H9 (cell line): Measurements from ENCODE around the gene CAMTA1. TPM values are rescaled to one million over a fixed set of nuclear protein-coding genes. Genes with fewer than 3 reads are reported as not detected.

Source experiments
- DNase-seq: peaks from one replicate; pipeline ENCODE4 v3.0.0-alpha.2; 2017
- H2AFZ ChIP-seq: one replicate; pipeline ENCODE4 v1.6.1; 2013; ENCODE audit warnings: mild to moderate bottlenecking, low read length, control low read depth, moderate library complexity
- H2AK5ac ChIP-seq: 2 replicates; pipeline ENCODE4 v1.6.1; 2013; ENCODE audit warnings: low read length, control low read depth, mixed read lengths; ENCODE audit not compliant: insufficient read length
- H2BK120ac ChIP-seq: one replicate; pipeline ENCODE4 v1.6.1; 2013; ENCODE audit warnings: low read depth, mild to moderate bottlenecking, low read length, control low read depth, inconsistent platforms; ENCODE audit not compliant: poor library complexity, severe bottlenecking
- H2BK12ac ChIP-seq: 2 replicates; pipeline ENCODE4 v1.6.1; 2013; ENCODE audit warnings: low read length, control low read depth, mixed read lengths, low read depth; ENCODE audit not compliant: insufficient read length
- H2BK15ac ChIP-seq: 2 replicates; pipeline ENCODE4 v1.6.1; 2013; ENCODE audit warnings: low read depth, low read length, control low read depth
- H2BK20ac ChIP-seq: one replicate; pipeline ENCODE4 v1.6.1; 2013; ENCODE audit warnings: low read depth, mild to moderate bottlenecking, low read length, control low read depth, inconsistent platforms; ENCODE audit not compliant: poor library complexity, severe bottlenecking
- H2BK5ac ChIP-seq: 2 replicates; pipeline ENCODE4 v1.6.1; 2013; ENCODE audit warnings: low read length, control low read depth, mixed read lengths; ENCODE audit not compliant: insufficient read length
- H3K14ac ChIP-seq: 2 replicates; pipeline ENCODE4 v1.6.1; 2013; ENCODE audit warnings: low read length, control low read depth; ENCODE audit not compliant: insufficient read depth
- H3K18ac ChIP-seq: 2 replicates; pipeline ENCODE4 v1.6.1; 2013; ENCODE audit warnings: low read depth, mild to moderate bottlenecking, mixed read lengths, low read length, control low read depth; ENCODE audit not compliant: insufficient read length
- H3K23ac ChIP-seq: 2 replicates; pipeline ENCODE4 v1.6.1; 2013; ENCODE audit warnings: low read length, control low read depth, mixed read lengths, low read depth; ENCODE audit not compliant: insufficient read length
- H3K23me2 ChIP-seq: 2 replicates; pipeline ENCODE4 v1.6.1; 2013; ENCODE audit warnings: low read depth, mild to moderate bottlenecking, mixed read lengths, low read length, control low read depth; ENCODE audit not compliant: insufficient read length, poor library complexity, severe bottlenecking
- H3K27ac ChIP-seq: 2 replicates; pipeline ENCODE4 v1.5.1; 2013; ENCODE audit warnings: low read length, control low read depth, mixed read lengths, low read depth; ENCODE audit not compliant: insufficient read length
- H3K27me3 ChIP-seq: 2 replicates; pipeline ENCODE4 v1.6.1; 2013; ENCODE audit warnings: low read length, control low read depth, inconsistent platforms; ENCODE audit not compliant: insufficient read depth
- H3K4ac ChIP-seq: 2 replicates; pipeline ENCODE4 v1.6.1; 2013; ENCODE audit warnings: low read depth, mild to moderate bottlenecking, control low read depth, inconsistent platforms, low read length, moderate library complexity
- H3K4me1 ChIP-seq: 2 replicates; pipeline ENCODE4 v1.6.1; 2013; ENCODE audit warnings: low read length, control low read depth, inconsistent platforms; ENCODE audit not compliant: insufficient read depth
- H3K4me2 ChIP-seq: 2 replicates; pipeline ENCODE4 v1.6.1; 2013; ENCODE audit warnings: low read length, control low read depth, mixed read lengths; ENCODE audit not compliant: insufficient read length, insufficient read depth
- H3K56ac ChIP-seq: 2 replicates; pipeline ENCODE4 v1.6.1; 2013; ENCODE audit warnings: low read depth, mild to moderate bottlenecking, mixed read lengths, low read length, control low read depth; ENCODE audit not compliant: insufficient read length
- H3K79me1 ChIP-seq: 2 replicates; pipeline ENCODE4 v1.6.1; 2013; ENCODE audit warnings: low read depth, mild to moderate bottlenecking, moderate library complexity, low read length, control low read depth, inconsistent platforms; ENCODE audit not compliant: insufficient read depth, poor library complexity, severe bottlenecking
- H3K79me2 ChIP-seq: 2 replicates; pipeline ENCODE4 v1.6.1; 2013; ENCODE audit warnings: low read length, control low read depth, inconsistent platforms; ENCODE audit not compliant: insufficient read depth
- H3K9ac ChIP-seq: 2 replicates; pipeline ENCODE4 v1.6.1; 2013; ENCODE audit warnings: low read length, control low read depth, mixed read lengths; ENCODE audit not compliant: insufficient read length; ENCODE audit errors: extremely low read depth
- H3K9me3 ChIP-seq: one replicate; pipeline ENCODE4 v1.6.1; 2013; ENCODE audit warnings: low read depth, low read length, inconsistent platforms; ENCODE audit not compliant: control insufficient read depth
- H3T11ph ChIP-seq: one replicate; pipeline ENCODE4 v1.6.1; 2013; ENCODE audit warnings: mild to moderate bottlenecking, low read length, control low read depth, inconsistent platforms
- H4K20me1 ChIP-seq: one replicate; pipeline ENCODE4 v1.6.1; 2013; ENCODE audit not compliant: control insufficient read depth, insufficient read length, insufficient read depth
- H4K5ac ChIP-seq: 2 replicates; pipeline ENCODE4 v1.6.1; 2013; ENCODE audit warnings: low read depth, mild to moderate bottlenecking, mixed read lengths, low read length, control low read depth; ENCODE audit not compliant: insufficient read length
- H4K8ac ChIP-seq: replicated peaks from 2 replicates; pipeline ENCODE4 v1.6.1; 2013; ENCODE audit warnings: low read length, control low read depth, mixed read lengths, low read depth; ENCODE audit not compliant: insufficient read length
- H4K91ac ChIP-seq: 2 replicates; pipeline ENCODE4 v1.6.1; 2013; ENCODE audit warnings: low read depth, mild to moderate bottlenecking, moderate library complexity, mixed read lengths, low read length, control low read depth; ENCODE audit not compliant: insufficient read length
- H3K27ac Mint-ChIP-seq, 3 experiments: 2 replicates in 2 of 3; 3 replicates in 1 of 3; pipeline ENCODE4 v1.8.0; 2020 to 2021; ENCODE audit warnings: mixed read lengths in 3 of 3, mild to moderate bottlenecking in 1 of 3, moderate library complexity in 1 of 3
- H3K27me3 Mint-ChIP-seq: 2 replicates; pipeline ENCODE4 v1.8.0; 2021; ENCODE audit warnings: low read depth, mild to moderate bottlenecking, moderate library complexity, mixed read lengths
- H3K36me3 Mint-ChIP-seq, 3 experiments: 2 replicates in 2 of 3; 3 replicates in 1 of 3; pipeline ENCODE4 v1.8.0; 2020 to 2021; ENCODE audit warnings: low read depth in 3 of 3, mixed read lengths in 3 of 3; ENCODE audit not compliant: insufficient read depth in 1 of 3
- H3K4me1 Mint-ChIP-seq, 2 experiments: 2 replicates each; pipeline ENCODE4 v1.8.0; 2020; ENCODE audit warnings: mixed read lengths in 2 of 2
- H3K4me3 Mint-ChIP-seq, 2 experiments: 2 replicates in 1 of 2; 3 replicates in 1 of 2; pipeline ENCODE4 v1.8.0; 2020 to 2021; ENCODE audit warnings: mild to moderate bottlenecking in 2 of 2, mixed read lengths in 2 of 2, moderate library complexity in 1 of 2
- H3K9me3 Mint-ChIP-seq, 2 experiments: 2 replicates in 1 of 2; 3 replicates in 1 of 2; pipeline ENCODE4 v1.8.0; 2020; ENCODE audit warnings: mild to moderate bottlenecking in 2 of 2, mixed read lengths in 2 of 2, moderate library complexity in 1 of 2
- CTCF ChIP-seq: fragments of 200-600 bp; sonication (generic); conservative IDR thresholded peaks from 3 replicates; pipeline ENCODE4 v1.8.0; 2021; ENCODE audit warnings: antibody characterized with exemption, mild to moderate bottlenecking
- WGBS: extraction: QIAGEN DNeasy Blood & Tissue Kit; methylation state at CpG from one replicate; pipeline ENCODE4 v1.1.7; 2013; ENCODE audit warnings: missing lambda C conversion rate, low lambda C conversion rate, mixed read lengths; ENCODE audit not compliant: insufficient read length; ENCODE audit errors: extremely low coverage; 5-methylcytosine and 5-hydroxymethylcytosine counted together
- total RNA-seq: library from RNA; stranded (reverse); gene quantifications from 2 replicates; pipeline ENCODE4 v1.2.1, GENCODE V29; 2021

The CAMTA1 gene
- total RNA-seq, 1 experiment from 2014 or later: 115 TPM

DNA sequence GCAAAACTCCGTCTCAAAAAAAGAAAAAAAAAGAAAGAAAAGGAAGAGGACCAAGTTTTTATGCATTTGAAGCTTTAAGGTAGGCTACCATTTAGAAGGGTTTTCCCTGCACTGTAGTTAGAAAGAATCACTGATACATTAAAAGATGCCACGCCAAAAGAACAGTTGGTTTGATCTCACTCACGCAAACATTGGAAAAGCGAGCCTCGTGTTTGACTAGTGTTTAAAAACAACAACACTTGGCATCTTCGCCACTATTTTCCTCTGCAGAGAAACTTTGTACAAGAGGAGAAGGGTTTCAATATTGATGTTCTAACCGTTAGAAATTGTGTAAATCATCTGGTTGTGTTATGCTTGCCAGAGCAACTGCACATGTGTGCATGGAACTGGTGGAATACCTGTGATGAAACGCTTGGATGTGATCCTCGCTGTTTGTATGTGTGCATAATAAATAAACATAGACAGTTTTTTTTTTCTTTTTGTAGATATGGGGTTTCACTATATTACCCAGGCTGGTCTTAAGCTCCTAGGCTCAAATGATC lies 24.0 kb upstream of the CAMTA1 start:
- no peaks in the 10 kb centered on the region for H3K4me1 ChIP-seq
- peaks cover 2% of the 10 kb centered on the region; the same call in 1 of the 2 replicates for H3K27me3 Mint-ChIP-seq
- no peak overlapping the region for H3K27ac Mint-ChIP-seq

More for the DNA sequence above, 24.0 kb upstream of the CAMTA1 start:
- H4K91ac ChIP-seq: no peak overlapping the region
- no peak overlapping the region for H3K27ac ChIP-seq
- no peak overlapping the region for H2AFZ ChIP-seq
- H2BK12ac ChIP-seq: no peak overlapping the region
- H3K18ac ChIP-seq: no peak overlapping the region
- Mint-ChIP-seq H3K36me3 (no peaks in the 10 kb centered on the region), H3K4me1 (no peaks in the 10 kb centered on the region), H3K4me3 (no peak overlapping the region), H3K9me3 (no peaks in the 10 kb centered on the region)
- WGBS: no CpG with 5 or more reads among the region's 9 CpGs
- no peak overlapping the region for H2BK15ac ChIP-seq
- H3K9me3 ChIP-seq: no peaks in the 10 kb centered on the region
- no peaks in the 10 kb centered on the region for H3K79me2 ChIP-seq
- no peak overlapping the region for H3K4ac ChIP-seq
- H2BK5ac ChIP-seq: no peak overlapping the region
- no peaks in the 10 kb centered on the region for H3K79me1 ChIP-seq
- no peak overlapping the region for H3K9ac ChIP-seq
- no peak overlapping the region for H3K4me2 ChIP-seq
- no peak for DNase-seq
- H3K23ac ChIP-seq: no peak overlapping the region
- no peaks in the 10 kb centered on the region for H3K23me2 ChIP-seq
- TF ChIP-seq CTCF: no peak
- H2AK5ac ChIP-seq: no peak overlapping the region
- no peak overlapping the region for H3K56ac ChIP-seq
- no peaks in the 10 kb centered on the region for H4K20me1 ChIP-seq
- no peak overlapping the region for H3T11ph ChIP-seq
- no peak overlapping the region for H2BK120ac ChIP-seq
- H2BK20ac ChIP-seq: no peak overlapping the region
- H4K5ac ChIP-seq: no peak overlapping the region
- no peaks in the 10 kb centered on the region for H3K27me3 ChIP-seq
- no peak overlapping the region for H3K14ac ChIP-seq
- H4K8ac ChIP-seq: no peak overlapping the region
